Lower leg skin (tissue), 3 donors: Measurements from ENCODE around the gene ARHGAP10.

Experiments
- CTCF ChIP-seq, 3 donors: fragments of 450-650 bp; IDR thresholded peaks; one replicate each; pipeline ENCODE4 v1.5.1; 2016; ENCODE audit warnings: antibody characterized with exemption in 3 of 3, mild to moderate bottlenecking in 3 of 3, moderate library complexity in 2 of 3
- POLR2A ChIP-seq, 2 donors: fragments of 450-650 bp; IDR thresholded peaks; one replicate each; pipeline ENCODE4 v1.6.1; 2016 to 2017; ENCODE audit warnings: antibody characterized with exemption in 2 of 2, mild to moderate bottlenecking in 1 of 2, moderate library complexity in 1 of 2

GRCh38 chr4:148076964-148077363 is 345.1 kb downstream of the ARHGAP10 start:
- TF ChIP-seq CTCF (IDR thresholded peaks at IDR 0.05) (no peak), POLR2A (IDR thresholded peaks at IDR 0.05) (no peak)
